NCI-H82 treated with DMSO at 0.1 percent for 48 hours (cell line): Measurements from ENCODE around the gene CILP.
"Not testable (repeated sequence)": the region's sequence is repeated elsewhere in the genome, so short reads cannot be mapped to it uniquely, and the experiment has no call there.

Experiments used
- DNase-seq: peaks from one replicate; lab custom pipeline; 2025; ENCODE audit not compliant: unreplicated experiment; lab: John Stamatoyannopoulos, UW

CILP gene

DNA sequence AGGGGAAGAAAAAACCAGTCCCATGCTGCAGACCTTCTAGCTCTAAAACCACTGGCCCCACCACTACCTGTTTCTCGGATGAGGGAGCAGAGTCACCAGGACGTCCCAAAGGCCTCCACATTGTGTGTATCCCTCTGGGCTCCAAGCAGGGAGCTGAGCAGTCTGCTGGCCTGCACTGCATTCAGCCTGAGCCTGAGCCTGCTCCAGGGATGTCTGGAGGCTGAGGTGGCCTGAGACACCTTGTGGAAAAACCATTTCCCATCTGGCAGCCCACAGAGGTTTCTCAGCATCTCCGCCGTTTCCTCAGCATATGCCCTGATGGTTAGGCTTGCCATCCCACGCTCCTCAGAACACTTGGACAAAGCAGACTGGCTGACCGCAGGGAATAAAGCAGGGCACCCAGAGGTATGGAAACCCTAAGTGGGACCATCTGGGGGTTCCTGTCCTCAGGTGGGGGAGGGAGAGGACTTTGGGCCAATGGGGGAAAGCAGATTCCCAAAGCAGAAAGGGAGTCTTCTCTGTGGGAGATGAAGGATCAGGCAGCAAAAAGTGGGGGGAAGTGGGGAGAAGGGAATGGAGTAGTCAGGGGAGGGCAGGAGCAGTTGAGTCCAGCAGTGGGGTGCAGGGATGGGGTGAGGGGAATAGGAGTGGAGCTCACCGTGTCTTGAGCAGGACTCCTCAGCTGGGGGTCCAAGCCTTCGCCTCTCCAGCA is at the start of gene CILP:
Gene CILP (minus strand): TSS at position 704 of the 712 bp plus-strand sequence. CDS start 1,718 bp downstream, outside the sequence.
- DNase-seq, result no peak

GRCh38 chr15:65260968-65261367 is 49.7 kb upstream of the CILP start:
- DNase-seq, result no peak

DNA sequence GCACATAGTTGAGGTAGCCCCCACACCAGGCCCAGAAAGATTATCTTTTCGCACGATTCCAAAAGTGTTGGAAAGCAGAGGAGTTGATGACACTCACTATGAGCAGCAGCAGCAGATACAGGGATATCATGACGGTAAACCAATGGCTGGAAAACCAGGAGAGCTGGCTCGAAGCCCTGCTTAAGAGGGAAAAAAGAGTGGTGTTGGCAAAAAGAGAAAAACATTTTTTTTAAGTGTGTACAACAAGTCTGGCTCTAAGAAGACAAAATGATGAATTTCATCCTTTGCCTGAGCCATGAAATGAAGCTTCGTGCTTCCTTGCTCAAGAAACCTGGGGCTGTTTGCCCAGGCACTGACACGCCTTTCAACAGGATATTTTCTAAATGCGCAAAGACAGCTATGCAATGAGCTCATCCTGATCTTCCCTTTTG is 48.1 kb upstream of the CILP start:
- no peak for DNase-seq

DNA sequence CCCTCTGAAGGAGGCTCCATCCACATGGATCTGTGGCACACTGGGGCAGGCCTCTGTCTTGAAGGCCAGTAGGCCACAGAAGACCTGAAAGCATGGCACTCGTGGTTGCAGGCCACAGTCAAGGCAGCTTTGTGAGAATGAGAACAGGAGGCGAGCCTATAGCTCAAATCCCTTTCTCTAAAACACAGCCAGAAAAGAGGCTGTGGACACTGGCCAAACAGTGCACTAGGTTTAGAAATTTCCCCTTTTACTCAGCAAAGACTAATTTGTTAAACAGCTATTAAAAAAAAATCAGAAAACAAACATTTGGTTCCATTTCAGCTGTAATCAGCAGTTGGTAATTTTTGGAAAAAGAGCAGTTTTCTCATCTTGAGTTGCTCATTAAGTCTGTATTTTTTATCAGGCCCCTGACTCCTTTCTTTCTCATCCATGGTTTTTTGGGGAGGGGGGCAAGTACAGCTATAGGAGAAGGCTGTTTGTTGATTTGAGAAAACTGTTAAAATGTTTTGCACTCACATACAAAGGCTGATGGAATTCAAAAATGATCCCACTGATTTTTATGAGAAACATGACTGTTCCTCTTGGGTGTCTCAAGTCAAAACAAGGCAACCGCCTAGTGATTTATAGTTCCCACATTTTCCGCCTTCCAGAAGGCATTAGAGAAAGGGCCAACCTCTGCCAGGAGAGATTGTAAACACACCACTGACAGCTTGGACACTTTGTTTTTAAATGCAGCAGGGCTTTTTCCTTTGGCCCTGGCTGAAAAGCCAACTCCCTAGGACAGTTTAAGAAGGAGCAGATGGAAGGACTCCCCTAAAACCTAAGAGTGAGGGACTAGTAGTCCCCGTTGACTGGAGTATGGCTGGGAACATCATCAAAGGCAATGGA is 47.3 kb upstream of the CILP start:
- no peak for DNase-seq

DNA sequence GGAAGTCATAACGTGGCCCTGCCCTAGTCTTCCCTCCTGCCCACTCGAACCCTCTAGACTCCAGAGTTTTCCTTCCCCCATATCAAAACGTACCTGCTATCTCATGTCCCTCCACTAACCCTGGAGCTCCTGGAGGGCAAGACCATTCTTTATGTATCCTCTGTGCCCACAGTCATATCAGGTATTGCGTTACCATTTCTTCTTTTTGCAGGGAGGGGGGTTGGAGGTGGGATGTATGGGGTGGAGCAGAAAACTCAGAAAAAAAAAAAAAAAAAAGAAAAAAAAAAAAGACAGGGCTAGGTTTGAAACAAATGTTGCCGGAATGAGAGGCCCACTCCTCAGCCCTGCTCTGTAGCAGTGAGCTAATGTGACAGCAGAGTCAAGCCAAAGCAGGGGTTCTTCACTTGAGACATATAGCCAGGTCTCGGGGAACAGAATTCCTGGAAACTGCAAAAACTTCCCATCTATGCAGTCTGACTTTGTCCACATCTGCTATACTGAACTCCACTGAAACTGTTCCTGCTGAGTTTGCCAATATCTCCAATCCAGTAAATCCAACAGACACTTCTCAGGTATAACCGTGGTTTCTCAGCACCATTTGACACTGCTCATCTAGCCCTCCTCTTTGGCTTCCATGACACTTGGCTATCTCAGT is 44.3 kb upstream of the CILP start:
- no peak for DNase-seq

GRCh38 chr15:65254758-65255157 is 43.5 kb upstream of the CILP start:
- no peak for DNase-seq

- no peak for DNase-seq
Measured at GRCh38 chr15:65254356-65254755, 43.1 kb upstream of the CILP start.

- DNase-seq, result no peak
Measured at GRCh38 chr15:65249641-65250040, 38.4 kb upstream of the CILP start.

- no peak for DNase-seq
Measured at GRCh38 chr15:65248511-65249255, 37.4 kb upstream of the CILP start.

DNA sequence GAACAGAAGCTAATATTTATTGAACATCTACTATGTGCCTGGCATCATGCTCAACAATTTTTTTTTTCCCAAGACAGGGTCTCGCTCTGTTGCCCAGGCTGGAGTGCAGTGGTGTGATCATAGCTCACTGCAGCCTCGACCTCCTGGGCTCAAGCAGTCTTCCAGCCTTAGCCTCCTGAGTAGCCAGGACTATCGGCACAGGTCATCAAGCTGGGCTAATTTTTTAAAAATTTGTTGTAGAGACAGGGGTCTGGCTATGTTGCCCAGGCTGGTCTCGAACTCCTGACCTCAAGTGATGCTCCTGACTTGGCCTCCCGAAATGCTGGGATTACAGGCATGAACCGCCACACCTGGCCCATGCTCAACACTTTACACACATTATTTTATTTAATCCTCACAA is 35.7 kb upstream of the CILP start:
- DNase-seq, result no peak

- no peak for DNase-seq
Measured at GRCh38 chr15:65246026-65246714, 34.9 kb upstream of the CILP start.

DNA sequence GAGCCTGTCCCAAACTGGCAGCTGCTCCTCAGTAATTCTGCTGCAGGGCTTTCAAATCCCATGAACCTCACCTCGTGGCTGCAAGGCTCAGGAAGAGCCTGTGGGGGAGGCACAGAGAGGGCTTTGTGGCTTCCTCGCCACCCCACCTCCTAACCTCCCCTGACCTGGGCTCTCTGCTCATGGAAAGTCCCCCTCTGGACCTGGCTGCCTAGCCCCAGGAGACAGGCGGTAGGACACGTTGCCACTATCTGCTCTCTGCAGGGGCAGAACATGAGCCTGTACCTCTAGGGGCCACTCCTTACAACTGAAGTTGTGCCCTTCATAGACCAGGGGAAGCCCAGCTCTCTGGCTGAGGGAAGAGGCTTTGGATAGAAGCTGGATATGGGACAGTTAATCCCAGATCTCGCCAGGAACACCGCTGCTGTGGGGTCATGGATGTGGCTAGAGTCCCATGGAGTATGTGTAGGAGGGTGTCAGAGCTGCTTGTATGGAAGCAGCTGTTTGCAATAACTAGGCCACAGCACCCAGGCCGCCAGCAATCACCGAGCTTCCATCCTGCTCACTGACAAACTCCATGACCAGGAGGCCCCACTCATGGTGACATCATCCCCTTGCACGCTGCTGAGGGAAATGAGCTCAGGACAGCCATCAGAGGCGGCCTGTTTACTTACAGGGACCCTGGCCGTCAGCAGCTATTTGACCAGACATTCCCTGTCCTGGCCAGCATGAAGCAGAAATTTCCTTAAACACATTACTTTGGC is 34.0 kb upstream of the CILP start:
- DNase-seq, result no peak

GRCh38 chr15:65244638-65245037 is 33.4 kb upstream of the CILP start:
- DNase-seq, result no peak

- DNase-seq, result not testable (repeated sequence)
Measured at GRCh38 chr15:65236443-65236842, 25.2 kb upstream of the CILP start.

DNA sequence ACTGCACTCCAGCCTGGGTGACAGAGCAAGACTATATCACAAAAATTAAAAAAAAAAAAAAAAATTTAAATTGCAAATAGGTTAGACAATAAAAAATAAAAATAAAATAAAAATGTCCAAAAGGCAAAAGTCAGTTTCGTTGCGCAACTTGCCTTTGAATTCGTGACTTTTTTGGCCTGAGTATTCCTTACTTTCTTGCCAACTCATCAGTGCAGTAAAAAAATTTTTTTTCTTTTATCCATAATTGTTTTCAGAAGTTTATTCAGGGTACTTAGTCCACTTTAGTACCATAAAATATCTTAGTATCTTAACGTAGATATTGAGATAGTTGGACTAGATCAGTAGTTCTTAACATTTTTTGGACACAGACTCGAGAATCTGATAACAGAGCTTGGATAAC is 22.4 kb upstream of the CILP start:
- no peak for DNase-seq

GRCh38 chr15:65232520-65232919 is 21.2 kb upstream of the CILP start:
- no peak for DNase-seq

- no peak for DNase-seq
Measured at GRCh38 chr15:65231306-65231705, 20.0 kb upstream of the CILP start.

DNA sequence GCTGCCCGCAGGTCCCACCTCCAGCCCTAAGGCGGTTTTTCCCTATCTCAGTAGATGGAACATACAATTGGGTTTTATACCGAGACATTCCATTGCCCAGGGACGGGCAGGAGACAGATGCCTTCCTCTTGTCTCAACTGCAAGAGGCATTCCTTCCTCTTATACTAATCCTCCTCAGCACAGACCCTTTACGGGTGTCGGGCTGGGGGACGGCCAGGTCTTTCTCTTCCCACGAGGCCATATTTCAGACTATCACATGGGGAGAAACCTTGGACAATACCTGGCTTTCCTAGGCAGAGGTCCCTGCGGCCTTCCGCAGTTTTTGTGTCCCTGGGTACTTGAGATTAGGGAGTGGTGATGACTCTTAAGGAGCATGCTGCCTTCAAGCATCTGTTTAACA is 15.6 kb upstream of the CILP start:
- DNase-seq, result not testable (repeated sequence)

DNA sequence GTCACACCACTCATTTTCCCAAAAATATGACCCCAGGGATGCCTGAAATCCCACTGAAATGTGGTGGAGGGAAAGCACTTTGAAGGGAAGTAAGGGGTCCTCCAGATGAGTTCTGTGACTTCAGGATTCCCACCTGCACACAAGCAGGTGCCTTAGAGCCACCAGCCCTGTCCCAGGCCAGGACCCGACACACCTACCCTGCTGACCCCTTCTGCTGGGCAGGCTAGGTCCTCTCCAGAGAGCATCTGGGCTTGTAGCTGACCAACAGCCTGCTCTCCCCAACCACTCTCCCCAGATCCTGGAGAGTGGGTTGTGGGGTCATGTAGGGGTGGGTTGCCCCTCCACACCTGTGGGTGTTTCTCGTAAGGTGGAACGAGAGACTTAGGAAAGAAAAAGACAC is 14.9 kb upstream of the CILP start:
- no peak for DNase-seq

GRCh38 chr15:65223996-65224395 is 12.7 kb upstream of the CILP start:
- DNase-seq, result no peak
